Colonic mucosa (tissue), 4 donors: ENCODE results near the gene UNC13C. TPM values are rescaled to one million over a fixed set of nuclear protein-coding genes. Genes with fewer than 3 reads are reported as not detected.

Experiments
- DNase-seq: peaks from one replicate; pipeline ENCODE4 v3.0.0-alpha.2; 2020
- H3K27ac ChIP-seq: fragments of 200-600 bp; one replicate; pipeline ENCODE4 v1.8.0; 2021
- H3K27me3 ChIP-seq: fragments of 200-600 bp; one replicate; pipeline ENCODE4 v1.8.0; 2021
- H3K36me3 ChIP-seq: fragments of 200-600 bp; one replicate; pipeline ENCODE4 v1.8.0; 2021
- H3K4me1 ChIP-seq: fragments of 200-600 bp; one replicate; pipeline ENCODE4 v1.8.0; 2021; ENCODE audit warnings: mild to moderate bottlenecking
- H3K4me3 ChIP-seq: fragments of 200-600 bp; one replicate; pipeline ENCODE4 v1.8.0; 2021
- H3K9ac ChIP-seq, 2 donors: one replicate each; pipeline ENCODE4 v1.7.0; 2013; ENCODE audit warnings: control low read depth in 2 of 2, low read depth in 2 of 2, low read length in 2 of 2
- H3K9me3 ChIP-seq: fragments of 200-600 bp; one replicate; pipeline ENCODE4 v1.8.0; 2021
- intact Hi-C: fragments of 100-400 bp; cut with DNase I; formaldehyde crosslinking; loops from one replicate; pipeline ENCODE4 v1.14.1; 2022
- total RNA-seq, 2 donors: library from RNA; stranded (reverse); fragmentation: NEBNext Ultra II Directional in 1 of 2; extraction: Animal tissue kit (Norgen Biotek cat#: 25700) in 1 of 2; gene quantifications; one replicate each; pipeline ENCODE4 v1.2.1, GENCODE V29; 2021
- TF ChIP-seq, protein P1 (sequence below): fragments of 200-600 bp; IDR thresholded peaks from one replicate; pipeline ENCODE4 v1.8.0; 2022; ENCODE audit warnings: antibody characterized with exemption, mild to moderate bottlenecking
- donor health status: healthy.
- donor health status: DM: no; HTN: no; CAD: no.
- donor health status: DM: no; HTN: no; CAD: no.

UNC13C gene
- total RNA-seq, 2 donors from 2014 or later, result 0.05 to 0.13 TPM

DNA sequence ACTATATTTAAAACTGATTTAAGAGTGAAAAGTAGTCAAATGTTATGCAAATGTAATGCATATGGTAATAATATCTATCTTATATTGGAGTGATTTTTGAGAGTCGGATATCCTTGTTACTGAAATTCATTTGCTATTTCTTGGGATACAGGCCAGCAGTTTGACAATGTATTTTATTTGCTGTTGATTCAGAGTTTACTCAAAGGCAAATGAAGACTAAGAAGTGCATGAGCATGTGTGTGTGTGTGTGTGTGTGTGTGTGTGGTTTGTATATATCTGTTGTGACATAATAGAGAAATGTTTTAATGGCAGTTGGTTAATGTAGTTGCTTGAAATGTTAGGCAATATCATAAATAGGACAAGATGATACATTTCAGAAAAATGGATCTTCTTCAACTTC, 39.0 kb downstream of the UNC13C start:
- Histone ChIP-seq H3K4me1 (no peaks in the 10 kb centered on the region), H3K36me3 (no peaks in the 10 kb centered on the region), H3K27ac (no peak overlapping the region), H3K27me3 (no peaks in the 10 kb centered on the region), H3K9ac (no peak overlapping the region), H3K4me3 (no peak overlapping the region), H3K9me3 (no peaks in the 10 kb centered on the region)
- intact Hi-C loops, result no loop called here
- no peak for DNase-seq
- TF ChIP-seq, protein P1, sequence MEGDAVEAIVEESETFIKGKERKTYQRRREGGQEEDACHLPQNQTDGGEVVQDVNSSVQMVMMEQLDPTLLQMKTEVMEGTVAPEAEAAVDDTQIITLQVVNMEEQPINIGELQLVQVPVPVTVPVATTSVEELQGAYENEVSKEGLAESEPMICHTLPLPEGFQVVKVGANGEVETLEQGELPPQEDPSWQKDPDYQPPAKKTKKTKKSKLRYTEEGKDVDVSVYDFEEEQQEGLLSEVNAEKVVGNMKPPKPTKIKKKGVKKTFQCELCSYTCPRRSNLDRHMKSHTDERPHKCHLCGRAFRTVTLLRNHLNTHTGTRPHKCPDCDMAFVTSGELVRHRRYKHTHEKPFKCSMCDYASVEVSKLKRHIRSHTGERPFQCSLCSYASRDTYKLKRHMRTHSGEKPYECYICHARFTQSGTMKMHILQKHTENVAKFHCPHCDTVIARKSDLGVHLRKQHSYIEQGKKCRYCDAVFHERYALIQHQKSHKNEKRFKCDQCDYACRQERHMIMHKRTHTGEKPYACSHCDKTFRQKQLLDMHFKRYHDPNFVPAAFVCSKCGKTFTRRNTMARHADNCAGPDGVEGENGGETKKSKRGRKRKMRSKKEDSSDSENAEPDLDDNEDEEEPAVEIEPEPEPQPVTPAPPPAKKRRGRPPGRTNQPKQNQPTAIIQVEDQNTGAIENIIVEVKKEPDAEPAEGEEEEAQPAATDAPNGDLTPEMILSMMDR, result no peak

DNA sequence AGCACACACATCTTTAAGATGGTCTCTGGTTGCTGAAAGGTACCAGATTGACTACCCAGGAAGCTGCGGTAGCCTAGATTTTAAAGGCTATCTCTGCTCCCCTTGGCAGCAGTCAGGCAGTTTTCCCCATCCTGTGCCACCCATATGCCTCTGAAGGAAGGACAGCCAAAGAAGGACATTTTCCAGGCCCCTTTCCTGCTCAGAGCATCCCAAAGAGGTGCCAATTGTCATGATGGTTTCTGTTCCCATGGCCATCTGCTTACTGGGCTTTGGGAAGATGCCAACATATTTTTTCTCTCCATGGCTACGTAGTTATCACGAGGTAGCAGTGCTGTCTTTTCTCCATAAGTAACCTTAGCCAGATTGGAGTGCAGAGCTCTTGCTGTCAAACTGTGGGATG, 39.7 kb downstream of the UNC13C start:
- H3K9ac ChIP-seq, result no peak overlapping the region
- H3K9me3 ChIP-seq, result no peaks in the 10 kb centered on the region
- intact Hi-C loops, result no loop called here
- no peaks in the 10 kb centered on the region for H3K27me3 ChIP-seq
- H3K36me3 ChIP-seq, result no peaks in the 10 kb centered on the region
- TF ChIP-seq, protein P1, result no peak
- no peaks in the 10 kb centered on the region for H3K4me1 ChIP-seq
- DNase-seq, result no peak
- H3K4me3 ChIP-seq, result no peak overlapping the region
- no peak overlapping the region for H3K27ac ChIP-seq

DNA sequence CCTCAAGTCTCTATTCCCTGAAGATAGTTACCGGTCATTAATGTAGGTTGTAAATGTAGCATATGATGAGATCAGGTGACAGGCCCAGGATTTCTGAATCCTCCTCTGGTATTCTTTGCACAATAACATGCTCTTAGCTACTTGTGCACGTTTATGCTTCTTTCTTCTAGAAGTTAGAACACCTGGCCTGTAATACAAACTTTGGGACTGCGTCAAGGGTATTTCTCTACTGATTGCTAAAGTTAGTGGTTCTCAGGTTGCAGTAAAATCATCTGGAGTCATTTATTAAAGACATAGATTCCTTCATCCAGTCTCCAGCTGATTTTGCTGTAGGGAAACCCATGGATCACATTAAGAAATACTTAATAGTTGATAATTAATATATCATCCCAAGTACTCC, 48.0 kb downstream of the UNC13C start:
- TF ChIP-seq, protein P1, result no peak
- intact Hi-C loops, result no loop called here
- Histone ChIP-seq H3K9me3 (no peaks in the 10 kb centered on the region), H3K27ac (no peak overlapping the region), H3K9ac (no peak overlapping the region), H3K4me3 (no peak overlapping the region), H3K27me3 (no peaks in the 10 kb centered on the region), H3K4me1 (no peaks in the 10 kb centered on the region), H3K36me3 (no peaks in the 10 kb centered on the region)
- DNase-seq, result no peak

DNA sequence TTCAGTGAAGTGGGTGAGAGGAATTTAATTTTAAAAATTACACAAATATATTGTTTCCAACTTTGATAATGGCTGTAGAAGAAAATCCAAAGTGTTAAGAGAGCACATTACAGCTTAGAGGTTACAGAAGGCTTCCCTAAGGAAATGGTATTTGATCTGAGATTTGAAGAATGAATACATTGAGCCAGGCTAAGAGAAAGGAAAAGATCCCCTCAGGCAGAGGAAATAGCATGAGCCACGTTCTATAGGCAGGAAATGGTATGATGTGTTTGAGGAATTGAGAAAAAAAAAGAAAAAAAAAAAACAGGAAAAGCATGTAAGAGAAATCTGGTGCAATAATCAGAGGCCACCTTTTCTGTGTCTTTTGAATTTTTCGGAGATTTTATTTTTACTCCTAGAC, 48.6 kb downstream of the UNC13C start:
- no peaks in the 10 kb centered on the region for H3K4me1 ChIP-seq
- no peak overlapping the region for H3K27ac ChIP-seq
- H3K9ac ChIP-seq, result no peak overlapping the region
- no peaks in the 10 kb centered on the region for H3K36me3 ChIP-seq
- TF ChIP-seq, protein P1, result no peak
- no peaks in the 10 kb centered on the region for H3K27me3 ChIP-seq
- no peak for DNase-seq
- no peaks in the 10 kb centered on the region for H3K9me3 ChIP-seq
- intact Hi-C loops, result no loop called here
- H3K4me3 ChIP-seq, result no peak overlapping the region

DNA sequence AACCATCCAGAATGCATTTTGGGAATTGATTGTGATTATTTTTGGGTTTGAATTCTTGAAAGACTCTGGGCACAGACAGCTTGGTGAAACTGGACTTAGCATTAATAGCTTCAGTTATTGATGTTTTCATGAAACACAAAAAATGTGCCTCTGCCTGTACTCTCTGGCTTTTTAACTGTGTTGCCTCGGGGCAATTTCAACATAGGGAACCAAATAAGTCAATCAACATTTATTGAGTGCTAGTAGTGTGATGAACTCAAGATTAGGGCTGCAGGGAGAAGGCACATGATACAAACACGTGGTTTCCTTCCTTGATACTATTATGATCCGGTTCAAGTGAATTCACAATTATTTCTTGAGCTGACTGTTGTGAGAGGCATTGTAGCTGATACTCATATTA, 50.8 kb downstream of the UNC13C start:
- Histone ChIP-seq H3K9ac (no peak overlapping the region), H3K36me3 (no peaks in the 10 kb centered on the region)

More for the DNA sequence above, 50.8 kb downstream of the UNC13C start:
- TF ChIP-seq, protein P1, result no peak
- no peaks in the 10 kb centered on the region for H3K9me3 ChIP-seq
- H3K27me3 ChIP-seq, result no peaks in the 10 kb centered on the region
- intact Hi-C loops, result no loop called here
- no peak overlapping the region for H3K4me3 ChIP-seq
- no peak overlapping the region for H3K27ac ChIP-seq
- no peaks in the 10 kb centered on the region for H3K4me1 ChIP-seq
- DNase-seq, result no peak
